RWPE2 (cell line): ENCODE measurements around the gene KNDC1.

Experiments
- ATAC-seq: fragments of 200-7000 bp; cut with Tn5 transposase; 3 replicates; pipeline ENCODE4 v1.9.1; 2021; ENCODE audit warnings: low read depth
- DNase-seq: peaks from one replicate; pipeline ENCODE4 v3.0.0-alpha.2; 2020; ENCODE audit warnings: low spot score
- H3K27ac ChIP-seq: fragments of 450-650 bp; 2 replicates; pipeline ENCODE4 v1.5.1; 2017; ENCODE audit warnings: mild to moderate bottlenecking; ENCODE audit not compliant: poor library complexity, severe bottlenecking
- H3K27me3 ChIP-seq: fragments of 250-450 bp; sonication (Bioruptor Pico); 2 replicates; pipeline ENCODE4 v1.5.1; 2021; ENCODE audit warnings: mild to moderate bottlenecking, moderate library complexity; ENCODE audit not compliant: insufficient read depth, poor library complexity, severe bottlenecking
- H3K36me3 ChIP-seq: fragments of 250-450 bp; sonication (Bioruptor Pico); 2 replicates; pipeline ENCODE4 v1.5.1; 2020; ENCODE audit warnings: low read depth, mild to moderate bottlenecking, moderate library complexity
- H3K4me1 ChIP-seq: fragments of 250-450 bp; sonication (Bioruptor Pico); 2 replicates; pipeline ENCODE4 v1.5.1; 2021; ENCODE audit warnings: mild to moderate bottlenecking, moderate library complexity; ENCODE audit not compliant: insufficient read depth, poor library complexity, severe bottlenecking
- H3K4me3 ChIP-seq: fragments of 250-450 bp; sonication (Bioruptor Pico); 2 replicates; pipeline ENCODE4 v1.5.1; 2021; ENCODE audit warnings: mild to moderate bottlenecking, moderate library complexity; ENCODE audit not compliant: severe bottlenecking
- H3K9me3 ChIP-seq: fragments of 250-450 bp; sonication (Bioruptor Pico); 2 replicates; pipeline ENCODE4 v1.5.1; 2021; ENCODE audit warnings: mild to moderate bottlenecking, moderate library complexity; ENCODE audit not compliant: severe bottlenecking
- TF ChIP-seq, protein P1 (sequence below): fragments of 450-650 bp; IDR thresholded peaks from one replicate; pipeline ENCODE4 v1.5.1; 2017; ENCODE audit warnings: mild to moderate bottlenecking, moderate library complexity; ENCODE audit not compliant: poor library complexity, severe bottlenecking

KNDC1 gene

DNA sequence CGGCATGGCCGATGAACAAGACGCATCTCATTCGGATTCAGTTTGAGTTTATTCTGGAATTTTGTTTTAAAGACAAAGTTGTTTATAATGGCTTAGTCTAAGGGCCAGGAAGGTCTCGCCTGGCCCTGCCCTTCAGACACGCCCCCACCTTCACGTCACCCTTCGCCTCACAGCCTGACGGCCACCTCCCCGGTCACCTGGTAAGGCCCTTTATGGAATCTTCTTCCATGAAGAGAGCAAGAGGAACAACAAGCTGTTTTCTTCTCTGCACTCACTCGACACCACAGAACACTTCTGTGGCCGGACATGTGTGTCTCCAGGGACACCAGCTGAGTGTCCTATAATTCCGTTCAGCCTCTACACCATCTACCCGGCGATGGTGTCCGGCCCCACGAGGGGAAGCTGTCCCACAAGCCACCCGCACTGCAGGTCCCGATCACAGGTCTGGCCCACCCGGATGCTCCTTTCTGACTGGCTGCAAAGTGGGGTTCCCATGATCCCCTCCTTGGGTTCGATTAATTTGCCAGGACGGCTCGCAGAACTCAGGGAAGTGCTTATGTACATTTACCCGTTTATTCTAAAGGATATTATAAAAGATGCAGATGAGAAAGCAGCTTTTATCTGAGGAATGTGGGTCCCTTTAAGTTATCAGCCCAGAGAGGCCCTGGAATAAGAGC, 17.4 kb upstream of the KNDC1 start:
- peaks cover 2% of the 10 kb centered on the region for H3K9me3 ChIP-seq
- TF ChIP-seq, protein P1, sequence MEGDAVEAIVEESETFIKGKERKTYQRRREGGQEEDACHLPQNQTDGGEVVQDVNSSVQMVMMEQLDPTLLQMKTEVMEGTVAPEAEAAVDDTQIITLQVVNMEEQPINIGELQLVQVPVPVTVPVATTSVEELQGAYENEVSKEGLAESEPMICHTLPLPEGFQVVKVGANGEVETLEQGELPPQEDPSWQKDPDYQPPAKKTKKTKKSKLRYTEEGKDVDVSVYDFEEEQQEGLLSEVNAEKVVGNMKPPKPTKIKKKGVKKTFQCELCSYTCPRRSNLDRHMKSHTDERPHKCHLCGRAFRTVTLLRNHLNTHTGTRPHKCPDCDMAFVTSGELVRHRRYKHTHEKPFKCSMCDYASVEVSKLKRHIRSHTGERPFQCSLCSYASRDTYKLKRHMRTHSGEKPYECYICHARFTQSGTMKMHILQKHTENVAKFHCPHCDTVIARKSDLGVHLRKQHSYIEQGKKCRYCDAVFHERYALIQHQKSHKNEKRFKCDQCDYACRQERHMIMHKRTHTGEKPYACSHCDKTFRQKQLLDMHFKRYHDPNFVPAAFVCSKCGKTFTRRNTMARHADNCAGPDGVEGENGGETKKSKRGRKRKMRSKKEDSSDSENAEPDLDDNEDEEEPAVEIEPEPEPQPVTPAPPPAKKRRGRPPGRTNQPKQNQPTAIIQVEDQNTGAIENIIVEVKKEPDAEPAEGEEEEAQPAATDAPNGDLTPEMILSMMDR, result no peak
- ATAC-seq (no peak), DNase-seq (peak; percentile 27)
- H3K27ac ChIP-seq, result no peak overlapping the region
- no peaks in the 10 kb centered on the region for H3K36me3 ChIP-seq
- no peaks in the 10 kb centered on the region for H3K27me3 ChIP-seq
- no peak overlapping the region for H3K4me3 ChIP-seq
- no peaks in the 10 kb centered on the region for H3K4me1 ChIP-seq

DNA sequence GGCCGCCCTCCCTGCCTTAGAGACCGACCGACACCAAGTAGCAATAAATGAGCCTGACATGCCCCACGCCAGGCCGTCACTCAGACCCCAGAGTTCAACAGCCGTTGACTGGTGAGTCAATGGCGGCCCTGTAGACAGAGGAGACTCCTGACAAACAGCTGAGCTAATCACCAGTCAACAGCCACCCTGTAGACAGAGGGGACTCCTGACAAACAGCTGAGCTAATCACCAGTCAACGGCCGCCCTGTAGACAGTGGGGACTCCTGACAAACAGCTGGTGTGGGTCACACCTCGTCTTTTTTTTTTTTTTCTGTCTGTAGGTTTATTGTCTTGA, 16.9 kb upstream of the KNDC1 start:
- DNase-seq (peak; percentile 43), ATAC-seq (no peak)
- H3K4me1 ChIP-seq, result no peaks in the 10 kb centered on the region

DNA sequence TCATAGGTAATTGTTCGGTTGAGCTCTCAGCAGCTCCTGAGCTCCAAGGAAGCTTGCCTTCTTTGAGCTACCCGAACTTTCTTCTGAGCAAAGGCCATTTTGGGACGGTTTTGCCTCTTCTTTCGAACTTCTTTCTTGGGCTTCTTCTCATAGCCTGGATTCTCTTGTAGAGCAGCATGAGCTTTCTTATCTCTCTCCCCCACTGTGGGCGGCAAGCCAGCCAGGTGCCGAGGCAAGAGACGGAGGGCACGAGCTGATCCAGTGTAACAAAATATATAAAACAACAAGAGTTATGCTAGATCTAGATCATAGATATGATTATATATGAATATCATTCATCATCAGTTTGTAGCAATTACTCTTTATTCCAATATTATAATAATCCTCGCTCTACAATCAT, 16.5 kb upstream of the KNDC1 start:
- Histone ChIP-seq H3K4me3 (no peak overlapping the region), H3K27ac (no peak overlapping the region), H3K27me3 (no peaks in the 10 kb centered on the region), H3K9me3 (peaks cover 2% of the 10 kb centered on the region), H3K36me3 (no peaks in the 10 kb centered on the region), H3K4me1 (no peaks in the 10 kb centered on the region)
- ATAC-seq, result no peak
- TF ChIP-seq, protein P1, result no peak
- DNase-seq, result peak; percentile 19

More for the DNA sequence above, 16.9 kb upstream of the KNDC1 start:
- Histone ChIP-seq H3K36me3 (no peaks in the 10 kb centered on the region), H3K4me3 (no peak overlapping the region), H3K27me3 (no peaks in the 10 kb centered on the region), H3K27ac (no peak overlapping the region), H3K9me3 (peaks cover 2% of the 10 kb centered on the region)
- TF ChIP-seq, protein P1, result no peak

DNA sequence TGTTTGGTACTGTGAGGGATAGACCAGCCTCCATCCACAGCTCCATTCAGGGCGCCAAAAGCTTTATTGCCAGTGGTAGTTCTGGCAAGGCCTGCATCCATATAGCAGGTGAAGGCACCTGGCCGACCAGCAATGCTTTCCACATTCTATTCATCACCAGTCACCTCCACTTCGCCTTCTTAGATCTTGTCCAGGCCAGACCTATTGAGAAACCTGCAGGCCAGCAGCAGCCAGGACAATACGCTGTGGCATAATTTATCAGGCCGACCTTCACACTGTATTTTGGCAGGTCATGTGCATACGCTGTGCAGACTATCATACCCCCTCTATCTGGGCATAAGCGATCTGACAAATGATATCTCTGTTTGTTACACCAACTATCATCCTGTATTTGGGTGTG, 15.2 kb upstream of the KNDC1 start:
- Histone ChIP-seq H3K36me3 (no peaks in the 10 kb centered on the region), H3K27ac (no peak overlapping the region), H3K4me3 (no peak overlapping the region), H3K9me3 (peaks cover 2% of the 10 kb centered on the region), H3K4me1 (no peaks in the 10 kb centered on the region), H3K27me3 (no peaks in the 10 kb centered on the region)
- no peak for ATAC-seq
- no peak for DNase-seq
- TF ChIP-seq, protein P1, result no peak

DNA sequence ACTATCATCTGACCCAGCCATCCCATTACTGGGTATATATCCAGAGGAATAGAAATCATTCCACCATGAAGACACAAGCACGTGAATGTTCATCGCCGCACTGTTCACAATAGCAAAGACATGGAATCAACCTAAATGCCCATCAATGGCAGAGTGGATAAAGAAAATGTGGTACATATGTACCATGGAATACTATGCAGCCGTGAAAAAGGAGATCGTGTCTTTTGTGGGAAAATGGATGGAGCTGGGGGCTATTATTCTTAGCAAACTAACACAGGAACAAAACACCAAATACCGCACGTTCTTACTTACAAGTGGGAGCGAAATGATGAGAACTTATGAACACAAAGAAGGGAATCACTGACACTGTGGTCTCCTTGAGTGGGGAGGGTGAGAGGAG, 9.8 kb upstream of the KNDC1 start:
- Histone ChIP-seq H3K27me3 (peaks cover 14% of the 10 kb centered on the region), H3K4me1 (no peaks in the 10 kb centered on the region), H3K27ac (no peak overlapping the region)

More for the DNA sequence above, 9.8 kb upstream of the KNDC1 start:
- Histone ChIP-seq H3K4me3 (no peak overlapping the region), H3K9me3 (peaks cover 2% of the 10 kb centered on the region), H3K36me3 (no peaks in the 10 kb centered on the region)
- DNase-seq (no peak), ATAC-seq (no peak)
- TF ChIP-seq, protein P1, result no peak
